Measurements from ENCODE around the gene ARHGAP6. TPM values are rescaled to one million over a fixed set of nuclear protein-coding genes. Genes with fewer than 3 reads are reported as not detected.
"Not testable (repeated sequence)": the region's sequence is repeated elsewhere in the genome, so short reads cannot be mapped to it uniquely, and the experiment has no call there.

Gene ARHGAP6
- total RNA-seq, 1 donor from 2014 or later, result 13.8 TPM

- intact Hi-C loops (cut with DNase I), result loop anchor here (10.0 kb wide), 1 partner anchor 188 kb away; no protein-coding TSS in a partner anchor
- no peak for DNase-seq (ENCODE audit: low spot score)
- no peak for ATAC-seq
Observed at GRCh38 chrX:11537141-11537540, 128.6 kb downstream of the ARHGAP6 start.

- intact Hi-C loops (cut with DNase I), result loop anchor here (10.0 kb wide), 1 partner anchor 189 kb away; no protein-coding TSS in a partner anchor
- DNase-seq (ENCODE audit: low spot score) (no peak), ATAC-seq (no peak)
Observed at GRCh38 chrX:11535156-11535919, 130.4 kb downstream of the ARHGAP6 start.

- intact Hi-C loops (cut with DNase I), result loop anchor here (10.0 kb wide), 1 partner anchor 192 kb away; no protein-coding TSS in a partner anchor
- no peak for DNase-seq (ENCODE audit: low spot score)
- peak; percentile 91 for ATAC-seq
Observed at GRCh38 chrX:11533199-11533651, 132.5 kb downstream of the ARHGAP6 start.

GRCh38 chrX:11532291-11533078, 133.2 kb downstream of the ARHGAP6 start:
- no peak for DNase-seq (ENCODE audit: low spot score)
- intact Hi-C loops (cut with DNase I), result loop anchor here (10.0 kb wide), 1 partner anchor 192 kb away; no protein-coding TSS in a partner anchor
- ATAC-seq, result peak; percentile 62

- intact Hi-C loops (cut with DNase I), result loop anchor here (10.0 kb wide), 1 partner anchor 194 kb away; no protein-coding TSS in a partner anchor
- ATAC-seq, result peak; percentile 40
- no peak for DNase-seq (ENCODE audit: low spot score)
Observed at GRCh38 chrX:11531226-11531625, 134.5 kb downstream of the ARHGAP6 start.

- intact Hi-C loops (cut with DNase I), result loop anchor here (10.0 kb wide), 1 partner anchor 194 kb away; no protein-coding TSS in a partner anchor
- ATAC-seq (peak; percentile 14), DNase-seq (ENCODE audit: low spot score) (no peak)
Observed at GRCh38 chrX:11530621-11531020, 135.1 kb downstream of the ARHGAP6 start.

GRCh38 chrX:11528623-11529022, 137.1 kb downstream of the ARHGAP6 start:
- DNase-seq (ENCODE audit: low spot score) (no peak), ATAC-seq (no peak)
- intact Hi-C loops (cut with DNase I), result no loop called here

- no peak for DNase-seq (ENCODE audit: low spot score)
- intact Hi-C loops (cut with DNase I), result no loop called here
- no peak for ATAC-seq
Observed at GRCh38 chrX:11525685-11526084, 140.0 kb downstream of the ARHGAP6 start.

- intact Hi-C loops (cut with DNase I); DNase-seq (ENCODE audit: low spot score); ATAC-seq: not testable (repeated sequence)
Observed at GRCh38 chrX:11519234-11519633, 146.5 kb downstream of the ARHGAP6 start.

GRCh38 chrX:11509786-11510185, 155.9 kb downstream of the ARHGAP6 start:
- ATAC-seq, result peak; percentile 67

GRCh38 chrX:11504234-11504633, 161.5 kb downstream of the ARHGAP6 start:
- ATAC-seq, result no peak
- intact Hi-C loops (cut with DNase I), result no loop called here
- no peak for DNase-seq (ENCODE audit: low spot score)

More at GRCh38 chrX:11509786-11510185, 155.9 kb downstream of the ARHGAP6 start:
- intact Hi-C loops (cut with DNase I), result no loop called here
- no peak for DNase-seq (ENCODE audit: low spot score)

- ATAC-seq (no peak), DNase-seq (ENCODE audit: low spot score) (no peak)
- intact Hi-C loops (cut with DNase I), result no loop called here
Observed at GRCh38 chrX:11499076-11500044, 166.4 kb downstream of the ARHGAP6 start.

GRCh38 chrX:11491375-11491774, 174.3 kb downstream of the ARHGAP6 start:
- intact Hi-C loops (cut with DNase I); DNase-seq (ENCODE audit: low spot score); ATAC-seq: not testable (repeated sequence)

- DNase-seq (ENCODE audit: low spot score), result no peak
- ATAC-seq, result no peak
- intact Hi-C loops (cut with DNase I), result no loop called here
Observed at GRCh38 chrX:11484290-11484689, 181.4 kb downstream of the ARHGAP6 start.

- peak; percentile 36 for ATAC-seq
- no peak for DNase-seq (ENCODE audit: low spot score)
- intact Hi-C loops (cut with DNase I), result no loop called here
Observed at GRCh38 chrX:11481035-11481434, 184.7 kb downstream of the ARHGAP6 start.

GRCh38 chrX:11480626-11481025, 185.1 kb downstream of the ARHGAP6 start:
- DNase-seq (ENCODE audit: low spot score) (no peak), ATAC-seq (no peak)
- intact Hi-C loops (cut with DNase I), result no loop called here

GRCh38 chrX:11478911-11479310, 186.8 kb downstream of the ARHGAP6 start:
- intact Hi-C loops (cut with DNase I), result no loop called here
- ATAC-seq (no peak), DNase-seq (ENCODE audit: low spot score) (no peak)

- ATAC-seq, result no peak
- intact Hi-C loops (cut with DNase I), result no loop called here
- DNase-seq (ENCODE audit: low spot score), result no peak
Observed at GRCh38 chrX:11478026-11478425, 187.7 kb downstream of the ARHGAP6 start.
